ENCODE results near the gene ST6GALNAC2.

ST6GALNAC2 gene

DNA sequence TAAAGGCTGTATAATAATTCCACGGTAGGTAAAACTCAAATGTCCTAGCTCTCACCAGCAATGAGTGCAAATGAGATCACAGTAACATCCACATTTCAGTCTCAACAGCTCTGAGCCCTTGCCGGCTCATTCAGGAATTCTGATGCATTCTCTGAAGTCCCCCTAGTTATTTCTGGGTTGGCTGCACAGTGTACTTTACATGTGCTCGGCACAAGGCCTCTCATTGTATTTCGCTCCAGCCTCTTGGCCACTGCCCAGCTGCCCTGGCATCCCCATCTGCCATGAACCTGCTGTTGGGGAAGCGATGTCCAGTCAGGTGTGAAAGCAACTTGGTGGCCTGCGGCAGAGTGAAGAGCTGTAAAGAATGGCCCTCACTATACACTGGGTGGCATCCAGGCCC, 31.5 kb downstream of the ST6GALNAC2 start:
- DNase-seq (ENCODE audit: low spot score), result no peak

DNA sequence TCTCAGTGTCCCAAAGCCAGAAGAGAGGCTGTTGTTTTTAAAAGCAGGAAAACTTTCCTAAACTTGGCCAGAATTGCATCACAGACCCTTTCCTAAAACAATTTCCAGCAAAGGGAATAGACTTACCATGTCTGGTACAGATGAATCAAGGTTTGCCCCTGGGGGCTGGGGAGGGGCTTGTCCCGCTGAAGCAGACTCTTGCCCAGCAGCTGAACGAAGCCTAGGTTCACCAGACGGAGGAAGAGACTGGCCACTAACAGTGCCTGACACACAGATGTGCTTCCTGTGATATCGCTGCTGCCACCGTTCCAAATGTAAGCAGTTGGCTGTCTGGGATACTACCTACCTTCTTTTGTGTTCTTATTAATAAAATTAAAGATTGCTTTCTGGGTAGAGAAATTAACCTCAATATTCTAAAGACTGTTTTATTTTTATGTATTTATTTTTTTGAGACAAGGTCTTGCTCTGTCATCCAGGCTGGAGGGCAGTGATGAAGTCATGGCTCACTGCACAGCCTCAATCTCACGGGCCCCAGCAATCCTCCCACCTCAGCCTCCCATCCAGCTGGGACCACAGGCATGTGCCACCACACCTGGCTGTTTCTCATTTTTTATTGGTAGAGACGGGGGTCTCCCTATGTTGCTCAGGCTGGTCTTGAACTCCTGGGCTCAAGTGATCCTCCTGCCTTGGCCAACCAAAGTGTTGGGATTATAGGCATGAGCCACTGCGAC, 32.3 kb downstream of the ST6GALNAC2 start:
- no peak for DNase-seq (ENCODE audit: low spot score)

DNA sequence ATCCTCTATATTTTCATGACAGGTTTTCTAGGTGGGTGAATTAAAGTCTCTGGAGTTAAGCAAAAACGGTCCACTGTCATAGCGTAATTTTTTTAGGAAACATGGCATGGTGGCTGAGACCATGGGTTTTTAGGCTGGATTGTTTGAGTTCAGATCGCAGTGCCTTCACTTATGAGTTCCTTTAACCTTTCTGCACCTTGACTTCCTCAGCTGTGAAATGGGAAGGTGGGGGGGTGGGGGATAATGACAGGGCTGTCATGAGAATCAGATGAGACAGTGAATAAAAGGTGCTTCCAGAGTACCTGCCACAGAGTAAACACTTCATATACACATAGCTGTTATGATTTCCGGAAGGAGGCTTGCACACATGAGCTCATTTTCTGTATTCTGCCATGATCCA, 34.0 kb downstream of the ST6GALNAC2 start:
- no peak for DNase-seq (ENCODE audit: low spot score)

DNA sequence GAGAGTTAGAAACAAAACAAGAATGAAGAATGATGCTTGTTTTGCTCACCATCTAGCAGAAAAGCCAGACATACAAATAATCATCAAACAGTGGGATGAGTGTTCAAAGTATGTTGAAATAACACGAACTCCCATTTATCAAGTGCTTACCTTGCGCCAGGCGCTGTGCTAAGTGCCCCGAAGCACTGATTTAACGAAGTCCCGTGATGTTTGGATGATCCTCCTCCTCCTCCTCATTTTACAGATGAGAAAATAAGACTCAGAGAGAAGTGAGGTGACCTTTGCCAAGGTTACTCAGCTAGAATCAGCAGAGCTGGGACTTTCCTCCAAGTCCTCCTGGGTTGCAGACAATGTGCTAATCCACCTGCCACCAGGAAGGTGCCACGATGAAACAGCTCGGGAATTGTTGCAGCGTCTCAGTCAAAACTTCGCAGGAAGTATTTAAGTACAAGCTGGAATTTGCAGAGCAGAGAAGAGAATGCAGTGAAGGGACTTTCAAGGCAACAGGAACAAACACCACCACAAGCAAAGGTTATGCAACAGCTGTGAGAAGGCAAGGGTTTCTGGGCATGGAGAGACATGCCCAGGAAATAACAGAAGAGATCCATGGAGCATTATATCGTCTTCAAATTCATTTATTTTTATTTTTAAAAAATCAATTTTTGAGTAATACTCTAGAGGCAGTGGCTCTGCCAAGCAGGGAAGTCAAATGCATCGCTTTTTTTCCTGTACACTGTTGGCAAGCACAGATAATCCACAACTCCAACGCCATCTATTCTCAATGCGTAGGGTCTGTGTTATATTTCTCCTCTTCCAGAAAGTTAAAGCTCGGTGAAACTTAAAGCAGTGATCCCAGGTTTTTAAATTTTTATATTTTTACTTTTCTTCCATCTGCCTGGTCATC, 34.7 kb downstream of the ST6GALNAC2 start:
- no peak for DNase-seq (ENCODE audit: low spot score)

DNA sequence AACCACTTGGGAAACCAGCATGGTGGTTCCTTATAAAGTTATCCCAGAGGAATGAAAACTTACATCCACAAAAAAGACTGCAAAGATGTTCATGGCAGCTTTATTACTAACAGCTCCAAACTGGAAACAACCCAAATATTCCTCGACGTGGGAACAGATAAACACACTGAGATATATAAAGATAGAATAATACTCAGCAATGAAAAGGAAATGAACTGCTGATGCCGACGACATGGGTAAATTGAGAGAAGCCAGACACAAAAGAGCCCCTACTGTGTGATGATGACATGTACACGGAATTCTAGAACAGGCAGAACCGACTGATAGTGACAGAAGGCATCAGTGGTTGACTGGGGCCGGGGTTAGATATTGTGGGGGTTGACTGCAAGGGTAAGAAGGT, 36.1 kb downstream of the ST6GALNAC2 start:
- DNase-seq (ENCODE audit: low spot score), result no peak

DNA sequence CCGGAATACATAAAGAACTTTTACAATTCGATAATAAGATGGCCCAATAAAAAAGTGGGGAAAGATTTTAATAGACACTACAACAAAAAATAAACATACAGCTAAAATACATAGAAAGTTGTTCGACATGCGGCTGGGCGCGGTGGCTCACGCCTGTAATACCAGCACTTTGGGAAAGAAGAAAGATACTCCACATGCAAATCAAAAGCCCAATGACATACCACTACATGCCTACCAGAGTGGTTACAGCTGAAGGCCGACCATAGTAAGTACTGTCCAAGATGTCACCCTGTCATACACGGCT, 36.5 kb downstream of the ST6GALNAC2 start:
- no peak for DNase-seq (ENCODE audit: low spot score)

DNA sequence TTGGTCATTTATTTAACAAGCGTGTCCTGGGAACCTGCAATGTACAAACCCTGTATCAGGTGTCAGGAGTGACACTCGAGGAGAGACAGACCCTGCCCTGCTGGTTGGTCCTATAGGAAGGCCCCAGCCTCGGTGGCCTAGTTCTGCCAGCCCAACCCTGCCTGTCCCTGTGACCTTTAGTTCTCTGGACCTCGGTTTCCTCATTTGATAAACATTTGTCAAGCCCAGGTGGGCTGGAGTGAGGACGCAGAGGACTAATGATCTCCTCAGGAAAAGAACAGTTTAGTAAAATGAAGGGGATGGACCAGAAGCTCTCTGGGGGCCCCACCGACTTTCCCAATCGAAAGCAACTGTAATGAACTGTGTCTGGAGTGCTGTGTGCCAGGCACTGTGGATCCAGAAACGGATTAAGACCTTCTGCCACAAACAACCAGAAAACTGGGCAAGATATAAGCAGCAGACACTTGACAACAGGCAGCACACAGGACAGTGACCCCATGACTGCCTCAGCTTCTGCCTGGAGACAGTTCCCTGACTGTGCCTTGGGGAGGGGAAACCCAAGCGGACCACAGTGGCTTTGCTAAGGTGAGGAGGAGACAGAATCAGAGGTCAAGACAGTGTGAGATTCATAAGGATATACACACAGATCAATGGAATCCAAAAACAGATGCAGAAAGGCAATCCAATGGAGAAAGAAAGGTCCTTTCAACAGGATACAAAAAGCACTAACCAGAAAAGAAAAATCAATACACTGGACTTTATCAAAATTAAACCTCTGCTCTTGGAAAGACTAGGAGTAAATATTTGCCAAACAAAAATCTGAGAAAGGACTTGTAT, 37.1 kb downstream of the ST6GALNAC2 start:
- no peak for DNase-seq (ENCODE audit: low spot score)

DNA sequence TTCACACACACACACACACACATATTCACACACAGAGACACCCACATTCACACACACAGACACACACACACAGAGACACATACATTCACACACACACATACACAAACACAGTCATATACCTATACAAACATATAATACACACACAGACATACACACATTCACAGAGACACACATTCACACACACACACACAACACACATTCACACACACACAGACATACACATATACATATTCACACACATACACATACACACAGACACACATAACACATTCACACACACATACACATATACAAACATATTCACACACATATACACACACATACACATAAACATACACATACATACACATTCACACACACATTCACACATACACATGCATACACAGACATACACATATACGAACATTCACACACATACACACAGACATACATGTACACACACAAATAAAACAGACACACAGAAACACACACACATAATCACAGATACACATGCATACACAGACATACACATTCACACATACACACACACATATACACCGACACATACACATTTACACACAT, 37.9 kb downstream of the ST6GALNAC2 start:
- no peak for DNase-seq (ENCODE audit: low spot score)

DNA sequence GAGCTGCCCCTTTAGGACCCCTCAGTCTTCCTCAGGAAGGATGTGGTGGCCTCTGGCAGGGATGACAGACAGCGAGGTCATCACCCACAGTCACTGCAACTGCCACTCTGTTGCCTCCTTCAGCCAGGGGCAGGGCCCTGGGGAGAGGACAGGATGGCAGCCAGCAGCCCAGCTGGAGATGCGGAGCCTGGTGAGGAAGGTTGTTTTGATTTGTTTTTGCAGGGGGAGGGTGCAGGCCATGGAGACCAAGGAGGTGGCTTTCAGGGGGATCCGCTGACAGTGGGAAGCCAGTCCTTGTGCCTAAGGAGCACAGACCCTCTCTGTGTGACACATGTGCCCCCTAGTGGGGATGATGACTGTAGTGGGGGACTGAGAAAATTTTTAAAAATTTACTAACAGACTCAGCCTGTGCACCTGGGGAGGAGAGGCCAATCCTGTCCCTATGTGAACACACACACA, 38.4 kb downstream of the ST6GALNAC2 start:
- DNase-seq (ENCODE audit: low spot score), result peak; percentile 53

DNA sequence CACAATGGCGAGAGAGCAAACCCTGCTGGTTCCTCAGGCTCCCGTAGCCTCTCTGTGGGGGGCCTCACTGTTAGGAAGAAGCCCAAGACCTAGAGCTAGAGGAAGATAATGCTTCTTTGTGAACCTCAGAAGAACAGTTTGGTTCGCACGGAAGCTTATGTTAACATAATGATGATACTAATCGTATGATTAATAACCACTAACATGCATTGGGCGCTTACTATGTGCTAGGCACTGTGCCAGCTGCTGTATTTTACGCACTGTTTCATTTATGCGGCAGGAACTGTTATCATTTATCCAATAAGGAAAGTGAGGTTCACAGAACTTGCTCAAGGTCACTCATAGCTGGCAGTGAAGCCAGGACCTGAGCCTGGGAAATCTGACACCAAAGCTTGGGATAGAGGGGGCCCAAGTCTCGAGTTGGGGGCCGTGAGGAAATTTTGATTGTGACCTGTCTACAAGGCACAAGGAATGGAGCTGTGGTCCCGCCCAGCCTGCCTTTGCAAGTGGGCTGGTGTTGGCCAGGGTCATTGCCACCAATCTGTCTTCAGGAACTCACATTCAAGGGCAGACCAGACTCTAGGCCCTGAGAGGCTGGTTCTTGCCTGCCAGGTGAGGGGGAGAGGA, 39.0 kb downstream of the ST6GALNAC2 start:
- no peak for DNase-seq (ENCODE audit: low spot score)

DNA sequence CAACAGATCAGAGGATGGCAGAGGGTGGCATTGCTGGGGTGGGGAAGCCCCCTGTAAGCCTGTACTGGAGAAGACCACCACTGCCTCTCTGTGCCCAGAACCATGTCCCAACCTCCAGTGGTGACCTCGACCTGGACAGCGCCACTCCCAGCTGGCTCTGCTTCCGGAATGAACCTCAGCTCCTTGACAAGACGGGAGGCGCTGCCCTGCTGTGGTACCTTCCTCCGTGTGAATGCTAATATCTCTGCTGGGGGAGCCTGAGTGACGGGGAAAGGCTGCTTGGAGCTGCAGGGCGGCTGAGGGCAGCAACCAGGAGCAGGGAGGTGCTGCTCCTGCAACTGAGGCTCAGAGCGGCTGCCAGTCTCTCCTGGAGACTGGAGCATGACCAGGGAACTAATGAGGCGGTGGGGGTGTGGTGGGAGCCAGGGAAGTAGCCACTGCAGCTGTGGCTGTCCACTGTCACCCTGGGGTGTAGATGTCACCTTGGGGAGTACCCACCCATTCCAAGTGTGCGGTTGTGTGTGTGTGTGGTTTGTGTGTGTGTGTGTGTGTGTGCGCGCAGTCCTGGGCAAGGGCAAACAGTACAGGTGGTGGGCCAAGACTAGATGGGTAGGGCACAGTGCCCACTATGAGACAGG, 39.6 kb downstream of the ST6GALNAC2 start:
- DNase-seq (ENCODE audit: low spot score), result no peak

DNA sequence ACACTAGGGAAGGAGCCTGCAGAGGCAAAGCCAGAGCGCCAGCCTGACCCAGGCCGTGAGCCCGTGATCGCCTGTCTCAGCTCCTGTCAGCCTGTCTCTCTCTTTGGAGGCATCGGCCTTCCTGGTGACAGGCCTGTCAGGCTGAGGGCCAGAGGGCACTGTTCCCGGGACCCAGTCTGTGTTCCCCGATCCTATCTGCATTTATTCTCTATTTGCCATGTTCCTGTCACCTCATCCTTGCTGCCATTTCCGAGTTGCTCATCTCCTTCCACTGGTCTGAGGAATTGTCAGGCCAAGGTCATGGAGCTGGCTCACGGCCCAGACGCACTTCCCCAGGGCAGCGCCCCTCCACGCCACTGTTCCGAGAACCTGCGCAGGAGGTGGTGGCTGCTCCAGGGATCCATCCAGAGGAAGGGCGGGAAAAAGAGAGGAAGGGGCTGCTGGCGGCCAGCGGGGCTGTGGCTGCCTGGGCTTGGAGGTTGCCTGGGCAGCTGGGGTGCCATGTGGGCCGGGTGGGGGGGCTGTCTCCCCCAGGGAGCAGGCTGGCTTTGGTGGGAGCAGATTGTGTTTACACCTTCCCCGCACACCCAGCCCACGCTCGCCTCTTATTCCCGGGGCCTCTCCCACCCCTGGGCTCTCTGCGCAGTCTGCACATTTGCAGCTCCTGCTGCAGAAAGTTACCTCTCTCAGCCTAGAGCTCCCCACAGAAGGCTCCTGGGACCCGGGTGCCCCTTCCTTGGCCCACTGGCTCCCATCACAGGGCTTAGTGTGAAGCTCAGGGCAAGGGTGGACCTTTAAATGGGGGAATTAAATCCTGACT, 40.9 kb downstream of the ST6GALNAC2 start:
- no peak for DNase-seq (ENCODE audit: low spot score)

DNA sequence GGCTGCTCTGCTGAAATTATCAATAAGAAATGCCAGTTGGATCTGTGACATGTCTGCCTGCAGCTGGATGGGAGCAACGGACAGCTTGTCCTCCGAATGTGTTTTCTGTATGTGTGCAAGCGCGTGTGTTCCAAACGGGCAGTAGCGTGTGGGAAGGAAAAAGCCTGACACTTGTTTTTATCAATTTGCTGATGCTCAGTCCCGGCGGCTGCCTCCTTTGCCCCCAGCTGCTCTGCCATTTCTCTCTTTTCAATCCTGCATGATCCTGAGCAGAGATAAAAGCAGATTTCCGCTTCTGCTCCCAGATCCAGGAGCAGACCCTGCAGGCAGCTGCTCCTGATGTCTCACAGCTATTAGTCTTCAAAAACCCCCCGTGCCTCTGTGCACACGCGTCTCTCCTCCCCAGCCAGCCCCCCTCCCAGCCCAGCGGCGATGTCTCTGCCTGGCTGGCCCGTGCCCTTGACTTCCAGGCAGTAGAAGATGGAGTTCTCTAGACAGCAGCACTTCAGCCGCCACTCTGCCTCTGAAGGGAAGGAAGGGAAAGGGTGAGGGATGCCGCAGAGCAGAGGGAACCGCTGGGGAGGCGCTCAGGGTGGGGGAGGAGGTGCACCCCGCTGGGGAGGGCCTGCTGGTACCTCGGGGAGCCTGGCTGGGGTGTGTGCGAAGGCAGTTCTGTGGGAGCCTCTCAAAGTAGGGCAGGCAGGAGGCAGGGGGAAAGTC, 41.7 kb downstream of the ST6GALNAC2 start:
- no peak for DNase-seq (ENCODE audit: low spot score)

DNA sequence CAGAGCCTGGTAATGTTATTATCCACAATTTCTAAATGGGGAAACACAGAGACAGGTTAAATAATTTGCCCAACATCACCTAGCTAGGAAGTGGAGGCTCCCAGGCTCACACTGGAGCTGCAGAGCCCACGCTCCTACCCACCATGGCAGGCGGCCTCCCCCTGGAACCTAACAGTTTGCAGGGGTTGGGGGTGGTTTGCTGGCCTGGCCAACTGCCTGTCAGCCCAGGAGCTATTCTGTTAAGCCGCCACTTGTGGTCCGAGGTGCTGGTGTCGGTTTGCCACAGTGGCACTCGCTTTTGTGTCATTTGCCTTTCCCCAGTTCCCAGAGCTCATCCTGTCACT, 42.2 kb downstream of the ST6GALNAC2 start:
- no peak for DNase-seq (ENCODE audit: low spot score)

DNA sequence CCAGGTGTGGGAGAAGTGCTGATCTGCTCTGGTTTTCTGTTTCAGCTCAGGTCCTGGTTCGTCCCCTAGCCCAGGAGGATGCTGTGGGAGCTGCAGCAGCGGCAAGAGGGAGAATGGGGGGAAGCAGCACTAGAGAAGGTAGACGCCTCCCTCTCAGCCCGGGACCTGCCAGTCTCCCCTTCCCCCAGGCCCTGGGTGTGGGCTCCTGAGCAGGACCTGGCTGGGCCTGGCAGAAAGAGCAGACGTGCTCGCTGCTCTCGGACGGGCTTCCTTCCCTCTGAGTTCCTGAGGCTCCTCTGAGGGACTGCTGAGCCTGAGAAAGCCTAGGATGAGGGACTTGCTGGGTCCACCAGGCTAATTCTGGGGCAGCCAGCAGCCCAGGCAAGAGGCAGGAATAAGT, 42.7 kb downstream of the ST6GALNAC2 start:
- DNase-seq (ENCODE audit: low spot score), result no peak

DNA sequence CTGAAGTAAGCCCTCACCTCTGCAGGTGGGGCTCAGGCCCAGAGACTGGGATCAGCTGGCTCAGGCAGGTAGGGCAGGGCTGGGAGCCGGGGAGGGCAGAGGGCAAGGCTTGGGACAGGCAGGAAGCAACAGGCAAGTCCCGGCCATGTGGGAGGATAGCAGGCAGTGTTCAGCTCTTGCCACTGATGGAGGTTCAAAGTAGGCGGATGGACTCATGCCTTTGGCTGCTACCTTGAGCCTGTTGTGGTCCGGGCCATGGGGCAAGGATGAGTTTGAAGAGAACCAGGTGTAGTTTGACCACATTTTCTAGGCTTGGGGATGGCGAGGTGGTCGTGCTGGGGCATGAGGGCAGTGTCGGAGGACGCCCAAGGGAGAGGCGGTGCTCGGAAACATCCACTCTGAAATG, 43.1 kb downstream of the ST6GALNAC2 start:
- DNase-seq (ENCODE audit: low spot score), result no peak

DNA sequence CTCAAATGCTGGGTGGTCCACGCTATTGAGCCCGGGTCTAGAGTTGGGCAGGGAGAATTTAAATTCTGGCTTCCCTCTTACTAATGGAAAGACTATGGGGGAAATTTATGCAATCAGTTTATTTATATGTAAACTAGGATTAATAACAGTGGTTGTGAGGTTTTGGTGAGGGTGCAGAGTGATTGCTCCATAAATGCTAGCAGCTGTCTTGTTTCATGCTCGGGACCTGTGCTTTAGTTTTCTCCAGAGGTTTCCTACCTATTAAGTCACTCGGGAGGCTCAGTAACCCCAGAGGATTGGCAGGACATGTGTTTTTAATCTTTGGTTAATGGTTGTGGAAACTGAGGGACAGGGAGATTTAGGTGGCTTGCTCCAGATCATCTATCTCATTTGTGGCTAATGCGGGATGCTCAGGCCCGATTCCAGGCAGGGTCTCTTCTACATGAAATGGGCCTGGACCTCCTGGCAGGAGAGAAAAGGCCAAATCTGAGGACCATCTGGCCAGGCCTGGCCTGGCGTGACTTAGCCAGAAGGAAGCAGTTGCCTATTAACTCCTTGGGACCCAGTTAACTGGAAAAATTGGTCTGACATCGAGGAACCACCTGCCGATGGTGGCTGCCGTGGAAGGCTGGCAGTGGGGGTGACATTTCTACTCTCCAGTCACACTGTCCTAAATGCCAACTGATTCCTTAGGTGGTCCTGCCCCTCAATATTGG, 43.8 kb downstream of the ST6GALNAC2 start:
- DNase-seq (ENCODE audit: low spot score), result no peak

DNA sequence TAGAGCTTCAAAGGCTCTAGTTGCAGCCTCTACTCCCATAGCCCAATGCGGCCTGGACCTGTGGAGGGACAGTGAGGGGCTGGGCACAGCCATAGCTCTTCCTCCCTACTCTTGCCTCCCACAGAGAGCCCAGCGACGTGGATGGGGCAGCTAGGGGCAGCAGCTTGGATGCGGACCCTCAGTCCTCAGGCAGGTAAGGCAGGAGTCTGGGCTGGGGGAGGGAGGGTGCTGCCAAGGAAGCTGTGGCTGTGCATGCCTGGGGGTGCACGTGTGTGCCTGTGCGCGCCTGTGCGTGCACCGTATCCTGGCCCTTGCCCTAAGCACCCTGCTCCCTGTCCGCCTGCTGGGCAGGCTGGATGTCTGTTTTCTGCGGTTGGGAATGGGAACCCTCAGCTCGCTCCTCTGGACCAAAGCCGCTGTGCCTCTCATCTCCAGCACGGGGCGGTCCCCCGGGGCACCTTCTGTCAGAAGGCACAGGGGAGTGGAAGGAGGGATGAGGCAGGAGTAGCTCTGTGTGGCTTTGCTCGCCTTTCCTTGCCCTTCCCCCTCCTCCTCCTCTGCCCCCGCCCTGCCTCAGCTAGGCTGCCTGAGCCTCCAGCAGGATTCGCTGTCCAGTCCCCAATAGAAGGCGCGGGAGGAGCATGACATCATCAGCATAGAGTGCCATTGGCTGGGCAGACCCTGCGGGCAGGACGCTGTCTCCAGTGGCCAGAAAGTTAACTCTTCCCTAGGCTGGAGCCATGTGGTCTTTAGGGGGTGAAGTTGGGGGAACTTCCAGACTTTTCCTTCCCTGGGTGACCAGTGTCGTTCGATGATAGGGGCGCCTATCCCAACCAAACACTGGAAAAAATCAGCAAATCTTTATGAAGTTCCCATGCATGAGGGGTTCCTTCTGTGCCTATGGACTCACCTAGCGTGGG, 45.0 kb downstream of the ST6GALNAC2 start:
- no peak for DNase-seq (ENCODE audit: low spot score)
